ENCODE measurements around the gene GPX2.

The GPX2 gene

GRCh38 chr14:64947710-64948611 is 5.4 kb upstream of the GPX2 start:
- TF ChIP-seq CTCF (IDR thresholded peaks at IDR 0.05; ENCODE audit: extremely low read depth, missing control alignments), result no peak
- DNase-seq (ENCODE audit: low spot score), result no peak

- no peak for DNase-seq (ENCODE audit: low spot score)
- no peak for TF ChIP-seq CTCF (IDR thresholded peaks at IDR 0.05; ENCODE audit: extremely low read depth, missing control alignments)
Measured at GRCh38 chr14:64946310-64947045, 3.9 kb upstream of the GPX2 start.

- no peak for TF ChIP-seq CTCF (IDR thresholded peaks at IDR 0.05; ENCODE audit: extremely low read depth, missing control alignments)
Measured at GRCh38 chr14:64945431-64946178, 3.1 kb upstream of the GPX2 start.

GRCh38 chr14:64944861-64945260 is 2.3 kb upstream of the GPX2 start:
- TF ChIP-seq CTCF (IDR thresholded peaks at IDR 0.05; ENCODE audit: extremely low read depth, missing control alignments), result no peak
- no peak for DNase-seq (ENCODE audit: low spot score)

More at GRCh38 chr14:64945431-64946178, 3.1 kb upstream of the GPX2 start:
- DNase-seq (ENCODE audit: low spot score), result no peak

- TF ChIP-seq CTCF (IDR thresholded peaks at IDR 0.05; ENCODE audit: extremely low read depth, missing control alignments), result no peak
- no peak for DNase-seq (ENCODE audit: low spot score)
Measured at GRCh38 chr14:64944041-64944440, 1.5 kb upstream of the GPX2 start.

GRCh38 chr14:64943556-64943955 is 1.0 kb upstream of the GPX2 start:
- DNase-seq (ENCODE audit: low spot score), result no peak
- TF ChIP-seq CTCF (IDR thresholded peaks at IDR 0.05; ENCODE audit: extremely low read depth, missing control alignments), result no peak

All from GM20000 (cell line).